Activated T-helper 17 cell treated with anti-CD3 and anti-CD28 coated beads, Interleukin-2, amount 50 U/mL, for 72 hours (primary cell): ENCODE results near the gene C1orf167. TPM values are rescaled to one million over a fixed set of nuclear protein-coding genes. Genes with fewer than 3 reads are reported as not detected.

Experiments used
- ATAC-seq: fragments of 150-1000 bp; cut with Tn5 transposase; replicated peaks from 2 replicates; pipeline ENCODE4 v1.10.0; 2021; ENCODE audit warnings: mild to moderate bottlenecking, moderate library complexity
- H3K27ac Mint-ChIP-seq: one replicate; pipeline ENCODE4 v1.8.0; 2022; ENCODE audit warnings: mixed read lengths
- H3K27me3 Mint-ChIP-seq: one replicate; pipeline ENCODE4 v1.8.0; 2022; ENCODE audit warnings: mixed read lengths
- H3K36me3 Mint-ChIP-seq: one replicate; pipeline ENCODE4 v1.8.0; 2022; ENCODE audit warnings: low read depth, mild to moderate bottlenecking, mixed read lengths
- H3K4me1 Mint-ChIP-seq: one replicate; pipeline ENCODE4 v1.8.0; 2022; ENCODE audit warnings: mixed read lengths
- H3K4me3 Mint-ChIP-seq: one replicate; pipeline ENCODE4 v1.8.0; 2022; ENCODE audit warnings: mild to moderate bottlenecking, mixed read lengths
- H3K9me3 Mint-ChIP-seq: one replicate; pipeline ENCODE4 v1.8.0; 2022; ENCODE audit warnings: mixed read lengths
- total RNA-seq, 2 donors: library from RNA; stranded (reverse); gene quantifications; one replicate each; pipeline ENCODE4 v1.2.3, GENCODE V29; 2022

Gene C1orf167
- total RNA-seq, 2 donors from 2014 or later = not detected

DNA sequence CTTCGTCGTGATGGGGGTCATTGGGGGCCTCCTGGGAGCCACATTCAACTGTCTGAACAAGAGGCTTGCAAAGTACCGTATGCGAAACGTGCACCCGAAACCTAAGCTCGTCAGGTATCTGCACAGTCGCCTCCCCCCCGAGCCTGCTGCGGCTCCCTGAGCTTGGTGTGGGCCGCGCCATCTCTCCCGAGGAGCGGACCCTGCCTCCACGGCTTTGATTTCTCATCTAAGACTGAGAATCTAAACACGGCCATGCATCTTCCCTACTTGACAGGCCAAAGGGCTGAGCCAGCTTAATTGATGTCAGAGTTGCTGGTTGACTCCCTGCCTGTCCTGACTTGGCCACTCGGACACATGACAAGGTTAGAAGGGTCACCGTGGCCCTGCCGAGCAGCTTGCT, 66.5 kb downstream of the C1orf167 start:
- Mint-ChIP-seq H3K27ac (peak overlapping the region; percentile 58), H3K36me3 (peaks cover 74% of the 10 kb centered on the region), H3K4me3 (no peak overlapping the region), H3K27me3 (no peaks in the 10 kb centered on the region), H3K4me1 (no peaks in the 10 kb centered on the region), H3K9me3 (no peaks in the 10 kb centered on the region)
- ATAC-seq = no peak

GRCh38 chr1:11831945-11832725, 70.1 kb downstream of the C1orf167 start:
- no peak overlapping the region for H3K27ac Mint-ChIP-seq
- peaks cover 76% of the 10 kb centered on the region for H3K36me3 Mint-ChIP-seq
- no peak for ATAC-seq
- H3K9me3 Mint-ChIP-seq = no peaks in the 10 kb centered on the region
- H3K4me3 Mint-ChIP-seq = no peak overlapping the region
- H3K4me1 Mint-ChIP-seq = no peaks in the 10 kb centered on the region
- no peaks in the 10 kb centered on the region for H3K27me3 Mint-ChIP-seq

GRCh38 chr1:11833497-11833896, 71.5 kb downstream of the C1orf167 start:
- Mint-ChIP-seq H3K9me3 (no peaks in the 10 kb centered on the region), H3K27me3 (no peaks in the 10 kb centered on the region), H3K36me3 (peaks cover 77% of the 10 kb centered on the region), H3K4me3 (no peak overlapping the region), H3K4me1 (no peaks in the 10 kb centered on the region), H3K27ac (no peak overlapping the region)
- no peak for ATAC-seq

GRCh38 chr1:11833900-11834299, 71.9 kb downstream of the C1orf167 start:
- H3K9me3 Mint-ChIP-seq = no peaks in the 10 kb centered on the region
- H3K4me3 Mint-ChIP-seq = no peak overlapping the region
- no peaks in the 10 kb centered on the region for H3K27me3 Mint-ChIP-seq
- H3K27ac Mint-ChIP-seq = no peak overlapping the region
- H3K36me3 Mint-ChIP-seq = peaks cover 77% of the 10 kb centered on the region
- no peak for ATAC-seq
- no peaks in the 10 kb centered on the region for H3K4me1 Mint-ChIP-seq

DNA sequence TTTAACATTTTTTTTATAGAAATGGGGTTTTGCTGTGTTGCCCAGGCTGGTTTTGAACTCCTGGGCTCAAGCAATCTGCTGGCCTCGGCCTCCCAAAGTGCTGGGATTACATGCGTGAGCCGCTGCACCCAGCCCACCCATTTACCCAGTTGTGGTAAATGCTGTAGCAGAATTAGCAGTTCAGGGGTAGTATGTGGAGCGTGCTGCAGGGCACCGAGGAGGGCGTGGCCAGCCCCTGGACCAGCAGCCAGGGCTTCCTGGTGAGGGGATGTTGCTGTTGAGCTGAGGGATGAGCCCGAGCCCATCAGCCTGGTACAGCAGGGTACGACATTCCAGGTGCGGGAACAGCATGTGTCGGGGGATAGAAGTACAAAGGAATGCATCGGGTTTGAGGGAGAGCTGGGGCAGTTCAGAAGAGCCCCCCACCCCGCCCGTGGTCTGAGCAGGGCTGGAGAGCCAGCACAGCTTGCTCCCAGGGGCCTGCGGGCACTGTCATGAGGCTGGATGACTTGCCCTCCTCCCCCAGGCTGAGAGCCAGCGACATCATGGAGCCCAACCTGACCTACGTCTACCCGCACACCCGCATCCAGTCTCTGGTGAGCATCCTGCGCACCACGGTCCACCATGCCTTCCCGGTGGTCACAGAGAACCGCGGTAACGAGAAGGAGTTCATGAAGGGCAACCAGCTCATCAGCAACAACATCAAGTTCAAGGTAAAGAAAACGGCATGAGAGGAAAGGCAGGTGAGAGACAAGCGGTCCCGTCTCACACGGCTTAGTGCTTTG, 73.6 kb downstream of the C1orf167 start:
- H3K9me3 Mint-ChIP-seq = no peaks in the 10 kb centered on the region
- H3K27ac Mint-ChIP-seq = no peak overlapping the region
- H3K27me3 Mint-ChIP-seq = no peaks in the 10 kb centered on the region
- H3K4me1 Mint-ChIP-seq = no peaks in the 10 kb centered on the region
- ATAC-seq = no peak
- H3K36me3 Mint-ChIP-seq = peaks cover 84% of the 10 kb centered on the region
- no peak overlapping the region for H3K4me3 Mint-ChIP-seq

DNA sequence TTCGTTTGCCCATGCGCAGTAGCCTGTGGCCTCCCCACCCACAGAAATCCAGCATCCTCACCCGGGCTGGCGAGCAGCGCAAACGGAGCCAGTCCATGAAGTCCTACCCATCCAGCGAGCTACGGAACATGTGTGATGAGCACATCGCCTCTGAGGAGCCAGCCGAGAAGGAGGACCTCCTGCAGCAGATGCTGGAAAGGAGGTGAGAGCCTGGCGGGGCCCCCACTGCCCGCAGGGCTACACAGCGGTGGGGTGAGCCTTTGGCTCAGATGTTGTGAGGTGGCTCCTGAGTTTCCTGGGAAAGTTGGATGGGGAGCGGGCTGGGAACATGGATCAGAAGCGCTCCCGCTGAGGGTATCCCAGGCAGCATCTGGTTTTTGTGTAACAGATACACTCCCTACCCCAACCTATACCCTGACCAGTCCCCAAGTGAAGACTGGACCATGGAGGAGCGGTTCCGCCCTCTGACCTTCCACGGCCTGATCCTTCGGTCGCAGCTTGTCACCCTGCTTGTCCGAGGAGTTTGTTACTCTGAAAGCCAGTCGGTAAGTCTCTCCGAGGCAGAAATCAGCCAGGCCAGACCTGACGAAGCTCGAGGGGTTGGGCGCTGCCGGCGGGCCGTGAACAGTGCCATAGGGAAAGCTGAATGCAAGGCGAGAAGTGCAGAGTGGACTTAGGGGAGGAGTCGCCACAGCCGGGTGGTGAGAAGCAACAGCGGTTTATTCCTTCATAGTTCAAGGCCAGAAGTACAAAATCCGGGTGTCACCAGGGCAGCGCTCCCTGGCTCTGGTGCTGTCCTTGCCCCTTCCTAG, 75.2 kb downstream of the C1orf167 start:
- Mint-ChIP-seq H3K9me3 (no peaks in the 10 kb centered on the region), H3K36me3 (peaks cover 89% of the 10 kb centered on the region), H3K4me1 (no peaks in the 10 kb centered on the region), H3K27ac (no peak overlapping the region), H3K4me3 (no peak overlapping the region), H3K27me3 (no peaks in the 10 kb centered on the region)
- no peak for ATAC-seq

DNA sequence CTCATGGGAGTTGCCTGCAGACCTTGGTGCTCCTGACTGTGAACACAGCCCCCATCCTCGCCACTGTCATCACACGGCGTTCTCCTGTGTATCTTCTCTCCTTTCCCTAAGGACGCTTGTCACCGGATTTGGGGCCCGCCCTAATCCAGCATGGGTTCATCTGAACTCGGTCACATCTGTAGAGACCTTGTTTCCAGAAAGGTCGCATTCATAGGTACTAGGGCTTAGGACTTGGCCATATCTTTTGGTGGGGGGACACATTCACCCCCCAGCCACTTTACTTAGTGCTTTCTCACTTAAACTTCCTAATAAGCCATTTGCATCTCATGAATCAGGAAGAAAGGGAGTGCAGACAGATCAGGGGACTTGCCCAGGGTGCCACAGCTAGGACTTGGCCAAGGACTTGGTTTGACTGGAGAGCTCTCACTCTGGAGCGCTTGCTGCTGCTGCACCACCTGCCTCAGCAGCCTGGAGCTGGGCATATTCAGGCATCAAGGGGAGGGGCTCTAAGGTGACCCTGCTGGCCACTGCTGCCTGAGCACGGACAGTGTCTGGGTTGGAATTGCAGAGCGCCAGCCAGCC, 75.9 kb downstream of the C1orf167 start:
- no peaks in the 10 kb centered on the region for H3K27me3 Mint-ChIP-seq
- no peak overlapping the region for H3K4me3 Mint-ChIP-seq
- no peak overlapping the region for H3K27ac Mint-ChIP-seq
- no peaks in the 10 kb centered on the region for H3K9me3 Mint-ChIP-seq
- no peaks in the 10 kb centered on the region for H3K4me1 Mint-ChIP-seq
- H3K36me3 Mint-ChIP-seq = peaks cover 88% of the 10 kb centered on the region
- ATAC-seq = no peak

- no peaks in the 10 kb centered on the region for H3K4me1 Mint-ChIP-seq
These were observed 76.6 kb downstream of the C1orf167 start for GRCh38 chr1:11838349-11839272.

More at GRCh38 chr1:11838349-11839272, 76.6 kb downstream of the C1orf167 start:
- no peaks in the 10 kb centered on the region for H3K9me3 Mint-ChIP-seq
- no peak overlapping the region for H3K27ac Mint-ChIP-seq
- peaks cover 90% of the 10 kb centered on the region for H3K36me3 Mint-ChIP-seq
- H3K4me3 Mint-ChIP-seq = no peak overlapping the region
- peak; percentile 89 for ATAC-seq
- no peaks in the 10 kb centered on the region for H3K27me3 Mint-ChIP-seq

Other genes starting within 250 kb of the C1orf167 start
- 1 to 10 TPM; 1.3 to 4.0 TPM for gene FBXO2, start 107.8 kb upstream of the C1orf167 start, total RNA-seq
- gene FBXO44, start 107.3 kb upstream of the C1orf167 start, total RNA-seq = 10 to 100 TPM; 13.8 to 21.7 TPM
- 1 to 10 TPM; 2.0 to 6.2 TPM for gene FBXO6, start 98.0 kb upstream of the C1orf167 start, total RNA-seq
- gene MAD2L2, start 81.0 kb upstream of the C1orf167 start, total RNA-seq = 10 to 100 TPM; 63.1 to 63.3 TPM
- under 1 TPM; 0.04 to 0.13 TPM for gene DRAXIN, start 70.5 kb upstream of the C1orf167 start, total RNA-seq
- 10 to 100 TPM in 1 of 2 donors, 1 to 10 TPM in 1; 7.5 to 14.3 TPM for gene AGTRAP, start 26.1 kb upstream of the C1orf167 start, total RNA-seq
- gene MTHFR, start 43.8 kb downstream of the C1orf167 start, total RNA-seq = 10 to 100 TPM; 13.3 to 16.2 TPM
- gene CLCN6, start 44.0 kb downstream of the C1orf167 start, total RNA-seq = 10 to 100 TPM; 11.3 to 18.2 TPM
- gene NPPA, start 85.6 kb downstream of the C1orf167 start, total RNA-seq = not detected
- not detected for gene NPPB, start 96.8 kb downstream of the C1orf167 start, total RNA-seq
- 10 to 100 TPM; 15.6 to 32.2 TPM for gene KIAA2013, start 164.2 kb downstream of the C1orf167 start, total RNA-seq
- 10 to 100 TPM; 18.1 to 36.1 TPM for gene PLOD1, start 172.5 kb downstream of the C1orf167 start, total RNA-seq
- gene MFN2, start 218.3 kb downstream of the C1orf167 start, total RNA-seq = 10 to 100 TPM; 46.5 to 70.1 TPM